T-cell (primary cell): ENCODE data around the gene EZH2. TPM values are rescaled to one million over a fixed set of nuclear protein-coding genes. Genes with fewer than 3 reads are reported as not detected.

ENCODE experiments used
- ATAC-seq, 4 experiments: fragments of 200-7000 bp in 3 of 4; fragments of 150-1000 bp in 1 of 4; cut with Tn5 transposase; replicated peaks in 1 of 4; 1 replicate in 3 of 4; 2 replicates in 1 of 4; pipeline ENCODE4 v1.10.0; 2021; ENCODE audit warnings: moderate library complexity in 3 of 4, mild to moderate bottlenecking in 2 of 4, moderate number of reproducible peaks in 1 of 4
- CTCF ChIA-PET, 2 donors: fragments of 300-600 bp; sonication (Branson Sonifier 250); formaldehyde crosslinking; loops; one replicate each; lab custom pipeline; 2022; ENCODE audit warnings: antibody characterized with exemption in 2 of 2; lab: Charles Lee
- POLR2A ChIA-PET, 2 donors: fragments of 300-600 bp; sonication (Branson Sonifier 250); formaldehyde crosslinking; loops; one replicate each; lab custom pipeline; 2022; ENCODE audit warnings: antibody characterized with exemption in 2 of 2; lab: Charles Lee
- DNase-seq, 35 experiments: peaks; one replicate each; pipeline versions ENCODE4 v3.0.0 to v3.0.0-alpha.2; 2013 to 2023
- H3K27ac ChIP-seq: one replicate; pipeline ENCODE4 v1.5.1; 2013; ENCODE audit warnings: low read length
- H3K27me3 ChIP-seq, 2 experiments: replicated peaks in 1 of 2; 1 replicate in 1 of 2; 2 replicates in 1 of 2; pipeline versions ENCODE4 v1.6.1 to v1.7.0; 2013; ENCODE audit warnings: low read length in 1 of 2, mixed read lengths in 1 of 2; ENCODE audit not compliant: control insufficient read depth in 2 of 2, insufficient read depth in 2 of 2; ENCODE audit errors: extremely low read depth in 1 of 2
- H3K36me3 ChIP-seq, 2 donors: 1 replicate in 1 of 2; 2 replicates in 1 of 2; pipeline versions ENCODE4 v1.6.1 to v1.7.0; 2013; ENCODE audit warnings: low read length in 1 of 2; ENCODE audit not compliant: control insufficient read depth in 2 of 2, insufficient read depth in 1 of 2; ENCODE audit errors: extremely low read depth in 1 of 2
- H3K4me1 ChIP-seq, 2 experiments: 1 replicate in 1 of 2; 2 replicates in 1 of 2; pipeline versions ENCODE4 v1.6.1 to v1.7.0; 2013; ENCODE audit warnings: low read length in 2 of 2, mixed read lengths in 1 of 2; ENCODE audit not compliant: insufficient read depth in 2 of 2, control insufficient read depth in 1 of 2; ENCODE audit errors: extremely low read depth in 1 of 2
- H3K4me3 ChIP-seq, 2 donors: 1 replicate in 1 of 2; 2 replicates in 1 of 2; pipeline versions ENCODE4 v1.5.1 to v1.7.0; 2013; ENCODE audit warnings: mild to moderate bottlenecking in 2 of 2, low read length in 1 of 2, moderate library complexity in 1 of 2; ENCODE audit not compliant: control insufficient read depth in 1 of 2; ENCODE audit errors: extremely low read depth in 1 of 2
- H3K9me3 ChIP-seq: 2 replicates; pipeline ENCODE4 v1.7.0; 2013
- H3K27ac Mint-ChIP-seq, 2 donors: one replicate each; pipeline ENCODE4 v1.8.0; 2020 to 2021; ENCODE audit warnings: mild to moderate bottlenecking in 2 of 2, mixed read lengths in 2 of 2
- H3K27me3 Mint-ChIP-seq, 2 donors: one replicate each; pipeline ENCODE4 v1.8.0; 2021 to 2022; ENCODE audit warnings: mixed read lengths in 2 of 2
- H3K36me3 Mint-ChIP-seq: one replicate; pipeline ENCODE4 v1.8.0; 2021; ENCODE audit warnings: mixed read lengths
- H3K4me1 Mint-ChIP-seq, 3 donors: one replicate each; pipeline ENCODE4 v1.8.0; 2020 to 2022; ENCODE audit warnings: mixed read lengths in 3 of 3, mild to moderate bottlenecking in 1 of 3
- H3K4me3 Mint-ChIP-seq, 3 donors: one replicate each; pipeline ENCODE4 v1.8.0; 2020 to 2022; ENCODE audit warnings: mild to moderate bottlenecking in 3 of 3, mixed read lengths in 3 of 3, moderate library complexity in 3 of 3
- H3K9me3 Mint-ChIP-seq, 3 donors: one replicate each; pipeline ENCODE4 v1.8.0; 2020 to 2022; ENCODE audit warnings: mixed read lengths in 3 of 3
- WGBS: methylation state at CpG from one replicate; pipeline ENCODE4 v1.1.5; 2013; ENCODE audit warnings: missing lambda C conversion rate; ENCODE audit not compliant: insufficient coverage; 5-methylcytosine and 5-hydroxymethylcytosine counted together
- total RNA-seq, 35 experiments: library from RNA in 6 of 35; stranded (reverse) in 6 of 35; fragments of 120-200 nt in 1 of 35; gene quantifications; one replicate each; pipeline versions ENCODE4 v1.2.1 to v1.2.4 and lab custom pipeline; 2013 to 2026

The EZH2 gene
- total RNA-seq, 5 donors from 2014 or later (not counting 1 experiment from before 2014, with no cell fraction given), result 8.1 to 24.0 (median 11.2) TPM

DNA sequence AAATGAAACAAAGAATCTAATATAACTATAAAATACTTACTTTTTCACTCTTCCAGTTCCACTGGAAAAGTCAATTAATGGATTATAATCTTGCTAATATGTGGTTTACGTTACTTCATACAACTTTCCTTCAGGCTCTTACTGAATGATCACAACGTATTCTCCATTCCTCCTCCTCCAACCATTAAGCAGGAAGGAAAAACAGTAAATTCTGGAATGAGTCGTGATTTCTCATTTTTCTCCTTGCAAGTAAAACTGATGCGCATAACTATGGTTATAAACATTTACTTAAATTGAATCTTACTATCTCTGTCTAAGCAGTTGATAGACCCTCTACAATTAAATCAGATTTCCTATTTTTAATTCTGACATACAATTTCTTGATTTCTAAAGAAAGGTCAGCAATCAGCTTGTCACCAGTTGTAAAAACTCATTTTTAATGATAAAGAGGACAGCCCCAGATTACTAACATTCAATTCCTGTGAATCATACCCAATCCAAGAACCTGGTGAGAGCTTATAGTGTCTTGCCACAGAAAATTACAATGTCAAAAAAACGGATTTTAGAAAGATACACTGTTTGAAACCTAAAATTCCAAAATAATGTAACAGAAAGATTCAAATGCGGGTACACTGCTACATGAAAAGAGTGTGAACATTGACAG lies 64.3 kb downstream of the EZH2 start:
- ATAC-seq (no peak), DNase-seq (no peak)
- Histone ChIP-seq H3K36me3 (no peaks in the 10 kb centered on the region), H3K4me3 (no peak overlapping the region), H3K4me1 (no peaks in the 10 kb centered on the region), H3K27me3 (no peaks in the 10 kb centered on the region), H3K27ac (no peak overlapping the region), H3K9me3 (no peaks in the 10 kb centered on the region)
- no peak overlapping the region for H3K27ac Mint-ChIP-seq
- WGBS, result no CpG with 5 or more reads among the region's 6 CpGs
- ChIA-PET POLR2A (no interaction called here), CTCF (interaction anchor here (0.6 kb wide), 2 partner anchors 18 to 143 kb away, joined by 4 to 5 read pairs; no protein-coding TSS in a partner anchor)
- no peak overlapping the region for H3K4me3 Mint-ChIP-seq
- no peaks in the 10 kb centered on the region for H3K27me3 Mint-ChIP-seq
- H3K4me1 Mint-ChIP-seq, result no peaks in the 10 kb centered on the region
- H3K9me3 Mint-ChIP-seq, result no peaks in the 10 kb centered on the region
- peaks cover 26% of the 10 kb centered on the region for H3K36me3 Mint-ChIP-seq

DNA sequence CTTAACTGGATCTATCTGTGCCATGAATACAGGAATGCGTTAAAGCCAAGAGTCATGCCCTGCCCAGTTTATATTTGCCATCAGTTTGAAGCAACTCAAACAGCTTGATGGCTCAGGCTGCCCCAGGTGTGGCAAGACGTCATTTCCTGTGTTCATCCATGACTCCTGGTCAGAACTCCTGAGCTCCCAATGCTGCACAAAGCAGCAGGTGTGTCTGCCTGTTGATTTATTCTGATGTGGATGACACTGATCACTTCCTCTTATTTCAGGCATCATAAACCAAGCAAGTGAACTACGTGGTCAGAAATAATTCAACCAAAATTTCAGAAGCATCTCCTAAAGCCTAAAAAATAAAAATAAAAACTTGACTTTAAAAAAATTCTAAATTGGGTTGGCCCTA lies 68.5 kb downstream of the EZH2 start:
- Histone ChIP-seq H3K27me3 (no peaks in the 10 kb centered on the region), H3K27ac (no peak overlapping the region), H3K36me3 (peaks cover 4 to 12% of the 10 kb centered on the region in 2 donors), H3K4me1 (no peaks in the 10 kb centered on the region), H3K9me3 (no peaks in the 10 kb centered on the region), H3K4me3 (no peak overlapping the region)
- Mint-ChIP-seq H3K36me3 (peaks cover 22% of the 10 kb centered on the region), H3K27me3 (no peaks in the 10 kb centered on the region), H3K9me3 (no peaks in the 10 kb centered on the region), H3K4me3 (no peak overlapping the region), H3K27ac (no peak overlapping the region), H3K4me1 (peaks cover 4 to 16% (median 10%) of the 10 kb centered on the region in 3 donors)
- 84% methylated on average over 2 of the region's 3 CpGs for WGBS
- ATAC-seq (no peak), DNase-seq (no peak)
- ChIA-PET POLR2A (no interaction called here), CTCF (interaction anchor here (0.5 to 0.8 kb wide), 3 partner anchors 149 to 513 kb away, joined by 3 to 7 read pairs (median 6); no protein-coding TSS in a partner anchor)

DNA sequence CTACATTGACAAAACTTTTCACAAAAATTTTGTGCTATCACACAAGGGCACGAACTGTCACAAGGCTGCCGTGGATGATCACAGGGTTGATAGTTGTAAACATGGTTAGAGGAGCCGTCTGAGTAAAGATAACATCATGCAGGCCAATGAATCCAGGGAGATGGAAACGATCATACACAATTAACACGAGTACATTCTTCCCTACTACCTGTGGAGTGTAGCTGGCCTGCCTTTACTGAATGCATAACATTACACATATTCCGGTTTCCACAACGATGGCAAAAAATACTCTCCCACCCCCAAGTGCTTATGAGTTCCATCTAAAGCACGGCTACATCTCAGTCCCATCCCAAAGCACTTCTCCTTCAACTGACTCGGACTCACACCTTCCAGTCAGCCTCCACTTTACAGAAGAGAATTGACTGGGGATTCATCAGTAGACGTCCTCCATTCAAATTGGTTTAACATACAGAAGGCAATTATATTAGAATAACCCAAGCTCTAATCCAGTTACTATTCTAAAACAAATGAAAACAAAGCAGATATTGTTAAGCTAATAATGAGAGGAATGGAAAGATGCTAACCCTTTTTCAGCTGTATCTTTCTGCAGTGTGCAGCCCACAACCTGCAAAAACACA lies 69.0 kb downstream of the EZH2 start:
- H3K27me3 Mint-ChIP-seq, result no peaks in the 10 kb centered on the region
- H3K27ac Mint-ChIP-seq, result no peak overlapping the region
- H3K4me1 Mint-ChIP-seq, result peaks cover 4 to 16% (median 10%) of the 10 kb centered on the region in 3 donors
- ATAC-seq, result no peak
- Histone ChIP-seq H3K27ac (no peak overlapping the region), H3K9me3 (no peaks in the 10 kb centered on the region), H3K4me3 (no peak overlapping the region), H3K36me3 (peaks cover 7 to 15% of the 10 kb centered on the region in 2 donors), H3K4me1 (no peaks in the 10 kb centered on the region), H3K27me3 (no peaks in the 10 kb centered on the region)
- H3K9me3 Mint-ChIP-seq, result no peaks in the 10 kb centered on the region
- CTCF ChIA-PET, result interaction anchor here in 1 of 2 donors (0.5 kb wide), 1 partner anchor 148 kb away, joined by 6 read pairs; no protein-coding TSS in a partner anchor
- H3K4me3 Mint-ChIP-seq, result no peak overlapping the region
- DNase-seq, result no peak
- POLR2A ChIA-PET, result no interaction called here
- 96% methylated on average over 5 of the region's 10 CpGs for WGBS
- peaks cover 26% of the 10 kb centered on the region for H3K36me3 Mint-ChIP-seq

DNA sequence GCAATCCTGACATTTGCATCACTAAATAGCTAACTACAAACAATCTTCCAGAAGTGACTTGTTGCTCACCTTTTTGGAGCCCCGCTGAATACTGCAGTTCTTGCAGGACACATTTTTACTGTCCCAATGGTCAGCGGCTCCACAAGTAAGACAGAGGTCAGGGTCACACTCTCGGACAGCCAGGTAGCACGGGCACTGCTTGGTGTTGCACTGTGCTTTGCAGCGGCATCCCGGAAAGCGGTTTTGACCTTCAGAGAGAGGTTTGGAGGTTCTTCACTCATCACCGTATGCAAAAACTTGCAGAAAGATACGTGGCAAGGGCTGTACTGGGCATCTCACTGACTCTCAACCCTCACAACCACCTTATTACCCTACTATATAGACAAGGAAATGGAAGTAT lies 70.2 kb downstream of the EZH2 start:
- Histone ChIP-seq H3K4me3 (no peak overlapping the region), H3K4me1 (no peaks in the 10 kb centered on the region), H3K36me3 (peaks cover 7 to 20% of the 10 kb centered on the region in 2 donors), H3K27ac (no peak overlapping the region), H3K9me3 (no peaks in the 10 kb centered on the region), H3K27me3 (no peaks in the 10 kb centered on the region)
- Mint-ChIP-seq H3K36me3 (peaks cover 22% of the 10 kb centered on the region), H3K4me3 (no peak overlapping the region), H3K9me3 (no peaks in the 10 kb centered on the region), H3K27ac (no peak overlapping the region), H3K27me3 (no peaks in the 10 kb centered on the region), H3K4me1 (peaks cover 4 to 16% (median 10%) of the 10 kb centered on the region in 3 donors)
- ChIA-PET POLR2A (interaction anchor here in 1 of 2 donors (0.5 kb wide), 1 partner anchor 71 kb away, joined by 5 read pairs; no protein-coding TSS in a partner anchor), CTCF (interaction anchor here in 1 of 2 donors (0.6 kb wide), 1 partner anchor 10 kb away, joined by 3 read pairs; no protein-coding TSS in a partner anchor)
- 98% methylated on average over 7 of the region's 9 CpGs for WGBS
- no peak for ATAC-seq
- no peak for DNase-seq

DNA sequence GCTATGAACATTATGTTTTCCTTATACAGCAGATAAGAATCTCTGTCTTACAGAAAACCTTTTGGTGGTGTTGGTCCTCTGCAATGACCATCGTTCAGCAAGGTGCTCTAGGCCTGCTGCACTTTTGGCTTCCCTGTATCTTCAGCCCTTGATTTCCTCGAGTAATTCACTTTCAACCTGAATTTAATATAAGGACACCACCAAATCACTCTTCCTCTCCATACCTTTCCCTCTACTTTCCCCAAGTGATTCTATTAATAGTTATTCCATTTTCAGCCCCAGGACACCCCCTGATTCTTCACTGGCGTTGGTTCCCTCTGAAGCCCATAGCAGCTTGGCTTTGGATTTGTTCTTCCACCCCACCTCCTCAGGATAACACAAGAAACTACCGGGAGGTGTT lies 72.2 kb downstream of the EZH2 start:
- Histone ChIP-seq H3K9me3 (no peaks in the 10 kb centered on the region), H3K36me3 (peaks cover 10 to 39% of the 10 kb centered on the region in 2 donors), H3K4me3 (no peak overlapping the region), H3K27me3 (no peaks in the 10 kb centered on the region), H3K27ac (no peak overlapping the region), H3K4me1 (no peaks in the 10 kb centered on the region)
- 82% methylated on average over 3 of the region's 4 CpGs for WGBS
- ATAC-seq, result no peak
- Mint-ChIP-seq H3K9me3 (no peaks in the 10 kb centered on the region), H3K4me1 (peaks cover 4 to 16% (median 10%) of the 10 kb centered on the region in 3 donors), H3K36me3 (peaks cover 16% of the 10 kb centered on the region), H3K27me3 (no peaks in the 10 kb centered on the region), H3K4me3 (no peak overlapping the region), H3K27ac (no peak overlapping the region)
- CTCF ChIA-PET, result no interaction called here
- no peak for DNase-seq
- POLR2A ChIA-PET, result no interaction called here

DNA sequence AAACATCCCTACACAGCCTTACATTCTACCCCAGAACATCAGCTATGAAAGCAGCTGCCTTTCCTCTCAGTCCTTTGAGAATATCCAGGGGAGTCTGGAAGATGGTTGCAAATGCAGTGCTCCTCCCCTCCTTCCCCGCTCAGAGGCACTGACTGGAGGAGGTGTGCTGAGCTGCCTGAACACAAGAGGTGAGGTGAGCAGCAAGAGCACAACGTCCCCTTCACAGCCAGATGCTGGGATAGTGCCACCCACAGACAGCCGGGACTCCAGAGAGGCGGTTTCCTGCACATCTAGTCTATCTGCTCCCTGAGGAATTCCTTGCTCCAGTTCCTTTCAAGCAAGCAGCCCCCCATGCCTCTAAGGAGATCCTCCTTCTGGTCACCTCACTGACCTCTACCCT lies 74.2 kb downstream of the EZH2 start:
- no peaks in the 10 kb centered on the region for H3K9me3 ChIP-seq
- Mint-ChIP-seq H3K36me3 (peaks cover 23% of the 10 kb centered on the region), H3K4me1 (peaks cover 4 to 16% (median 10%) of the 10 kb centered on the region in 3 donors), H3K9me3 (no peaks in the 10 kb centered on the region), H3K4me3 (no peak overlapping the region), H3K27me3 (no peaks in the 10 kb centered on the region), H3K27ac (no peak overlapping the region)
- ChIA-PET CTCF (no interaction called here), POLR2A (no interaction called here)
- H3K27me3 ChIP-seq, result no peaks in the 10 kb centered on the region
- no peak overlapping the region for H3K4me3 ChIP-seq
- peaks cover 10 to 48% of the 10 kb centered on the region in 2 donors for H3K36me3 ChIP-seq
- WGBS, result 91% methylated on average over 4 of the region's 4 CpGs
- DNase-seq (no peak), ATAC-seq (no peak)
- H3K4me1 ChIP-seq, result no peaks in the 10 kb centered on the region
- no peak overlapping the region for H3K27ac ChIP-seq
